H4 (cell line): ENCODE measurements around the gene RBFOX1. TPM values are rescaled to one million over a fixed set of nuclear protein-coding genes. Genes with fewer than 3 reads are reported as not detected.

Source experiments
- DNase-seq: peaks from one replicate; pipeline ENCODE4 v3.0.0-alpha.2; 2015; ENCODE audit warnings: low spot score
- total RNA-seq: library from RNA; depleted of rRNA; stranded (reverse); fragments of >200 nt; shearing (Covaris generic); gene quantifications from 2 replicates; pipeline ENCODE4 v1.2.3, GENCODE V29; 2014

RBFOX1 gene
- total RNA-seq, 1 experiment from 2014 or later, result not detected

DNA sequence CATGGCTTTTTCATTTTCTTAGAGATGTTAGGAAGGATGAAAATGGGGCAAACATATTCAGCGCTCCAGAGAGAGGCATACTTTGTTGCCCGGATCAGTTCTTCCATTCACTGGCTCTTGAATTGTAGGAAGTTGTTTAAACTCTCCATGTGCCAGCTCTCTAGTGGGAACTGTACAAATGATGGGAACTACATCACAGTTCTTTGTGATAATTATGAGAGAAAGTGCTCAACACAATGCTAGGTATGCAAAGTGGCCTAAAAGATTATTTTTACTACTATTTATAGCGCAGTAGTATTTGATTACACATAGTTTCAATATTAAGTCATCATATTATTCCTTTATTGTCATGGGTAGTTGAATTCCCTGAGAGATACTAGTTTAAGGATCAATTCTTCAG, 268.5 kb downstream of the RBFOX1 start:
- DNase-seq, result no peak

DNA sequence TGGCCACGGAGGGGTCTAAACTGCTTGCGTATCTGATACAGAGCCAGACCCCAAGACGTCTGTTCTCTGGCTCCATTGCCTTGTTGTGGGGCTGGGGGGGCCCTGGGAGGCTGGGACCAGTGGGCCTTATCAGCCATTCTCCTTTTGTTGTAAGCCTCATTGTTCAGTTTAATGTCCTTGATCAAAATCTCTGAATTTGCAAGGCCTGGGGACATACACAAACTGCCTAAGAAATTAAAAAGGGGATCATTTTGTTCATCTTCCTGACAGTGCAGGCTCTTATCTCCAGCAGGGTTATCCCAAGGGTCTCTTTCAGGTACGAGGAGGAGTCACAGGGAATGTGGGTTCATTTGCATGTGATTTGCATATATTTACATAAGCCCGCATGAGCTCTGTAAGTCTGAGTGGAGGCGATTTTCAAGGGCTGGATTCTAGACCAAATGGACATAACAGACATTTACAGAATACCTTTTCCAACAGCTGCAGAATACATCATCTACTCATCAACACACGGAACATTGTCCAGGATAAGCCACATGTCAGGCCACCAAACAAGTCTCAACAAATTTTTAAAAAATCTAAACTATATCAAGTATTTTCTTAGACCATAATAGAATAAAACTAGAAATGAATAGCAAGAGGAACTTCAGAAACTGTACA, 269.8 kb downstream of the RBFOX1 start:
- no peak for DNase-seq

DNA sequence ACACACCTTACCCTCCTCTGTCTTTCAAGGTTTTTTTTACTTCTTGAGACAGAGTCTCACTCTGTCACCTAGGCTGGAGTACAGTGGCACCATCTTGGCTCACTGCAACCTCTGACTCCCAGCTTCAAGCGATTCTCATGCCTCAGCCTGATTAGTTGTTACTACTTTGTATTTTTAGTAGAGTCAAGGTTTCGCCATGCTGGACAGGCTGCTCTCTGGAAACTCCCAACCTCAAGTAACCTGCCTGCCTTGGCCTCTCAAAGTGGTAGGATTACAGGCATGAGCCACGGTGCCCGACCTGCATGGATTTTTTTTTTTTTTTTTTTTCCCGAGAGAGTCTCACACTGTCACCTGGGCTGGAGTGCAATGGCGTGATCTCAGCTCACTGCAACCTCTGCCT, 273.2 kb downstream of the RBFOX1 start:
- no peak for DNase-seq

DNA sequence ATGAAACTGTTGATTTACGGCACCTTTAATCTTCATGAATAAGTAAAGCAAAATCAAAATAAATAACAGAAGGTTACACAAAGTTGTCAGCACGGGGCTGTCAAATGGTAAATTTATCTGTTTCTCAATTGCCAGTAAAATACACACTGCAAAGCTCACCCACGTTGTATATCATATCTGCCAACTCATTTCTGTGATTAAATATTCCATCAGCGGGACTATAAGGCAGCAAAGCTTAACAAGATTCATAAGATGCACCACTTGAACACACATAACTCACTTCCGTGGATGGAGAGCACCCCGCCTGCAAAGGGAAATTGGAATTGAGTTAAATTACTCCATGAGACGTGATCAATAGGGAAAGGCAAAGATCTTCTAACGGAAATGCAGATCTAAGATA, 280.0 kb downstream of the RBFOX1 start:
- no peak for DNase-seq

DNA sequence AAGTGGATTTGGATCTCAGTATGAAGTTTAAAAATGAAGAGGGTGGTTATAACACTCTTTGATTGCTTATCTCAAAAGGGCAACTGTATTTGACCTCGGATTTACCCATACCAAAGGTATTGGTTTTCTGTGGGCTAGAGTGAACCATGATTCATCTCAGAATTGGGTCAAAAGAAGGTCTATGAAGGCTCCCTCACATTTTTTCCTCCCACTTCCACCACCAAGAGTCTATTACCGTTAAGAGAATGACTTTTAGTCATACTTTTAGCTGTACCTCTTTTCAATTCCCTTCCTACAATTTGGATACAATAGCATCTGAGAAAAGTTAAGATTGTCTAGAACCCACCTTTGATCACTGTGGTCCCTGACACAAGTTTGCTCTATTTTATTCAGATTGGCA, 280.9 kb downstream of the RBFOX1 start:
- no peak for DNase-seq

DNA sequence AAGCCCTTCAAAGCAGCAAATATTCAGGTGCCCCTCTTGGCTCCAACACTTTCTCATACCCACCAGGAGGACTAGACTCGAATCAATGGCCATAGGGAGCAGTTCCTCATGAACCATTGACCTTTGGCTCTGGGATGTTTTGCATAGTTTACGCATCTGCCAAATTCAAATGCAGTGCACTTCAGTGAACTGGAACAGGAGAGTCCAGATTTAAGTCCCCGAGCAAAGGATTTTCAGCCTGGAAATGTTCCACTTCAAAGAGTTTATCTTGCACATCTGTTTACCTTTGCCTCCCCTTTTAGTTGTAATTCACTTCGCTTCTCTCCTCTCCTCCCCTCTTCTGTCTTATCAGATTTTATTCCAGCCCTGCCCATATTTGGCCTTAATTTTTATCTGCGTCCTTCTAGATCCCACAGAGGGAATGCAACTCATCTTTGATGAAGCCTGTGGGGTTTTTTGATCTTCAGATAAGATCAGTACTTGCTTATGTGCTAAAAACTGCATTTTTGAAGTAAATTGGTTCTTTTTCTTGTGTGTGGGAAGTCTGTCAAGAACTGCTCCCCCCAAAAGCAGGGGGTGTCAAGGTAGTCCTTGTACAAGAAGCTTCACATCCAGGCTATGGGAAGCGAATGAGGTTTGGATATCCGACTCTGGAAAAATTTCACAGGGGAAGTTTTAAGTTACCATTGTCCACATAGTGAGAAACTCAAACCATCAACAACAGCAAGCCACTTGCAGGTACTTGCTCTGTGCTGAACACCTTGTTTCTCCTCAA, 281.6 kb downstream of the RBFOX1 start:
- no peak for DNase-seq

DNA sequence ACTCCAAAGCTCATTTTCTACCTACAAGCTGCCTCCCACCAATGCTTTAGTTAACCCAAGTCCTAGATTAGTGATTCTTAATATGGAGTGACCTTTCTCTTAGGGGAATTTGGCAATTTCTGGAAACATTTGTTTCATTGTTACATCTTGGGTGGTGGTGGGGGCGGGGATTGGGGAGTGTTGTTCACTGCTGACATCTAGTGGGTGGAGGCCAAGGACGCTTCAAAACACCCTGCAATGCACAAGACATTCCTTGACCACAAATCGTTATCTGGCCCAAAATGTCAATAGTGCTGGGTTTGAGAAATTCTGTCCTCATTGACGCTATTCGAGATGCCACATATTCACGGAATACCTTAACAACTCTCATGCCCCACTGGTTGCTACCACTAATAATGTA, 282.9 kb downstream of the RBFOX1 start:
- DNase-seq, result no peak

DNA sequence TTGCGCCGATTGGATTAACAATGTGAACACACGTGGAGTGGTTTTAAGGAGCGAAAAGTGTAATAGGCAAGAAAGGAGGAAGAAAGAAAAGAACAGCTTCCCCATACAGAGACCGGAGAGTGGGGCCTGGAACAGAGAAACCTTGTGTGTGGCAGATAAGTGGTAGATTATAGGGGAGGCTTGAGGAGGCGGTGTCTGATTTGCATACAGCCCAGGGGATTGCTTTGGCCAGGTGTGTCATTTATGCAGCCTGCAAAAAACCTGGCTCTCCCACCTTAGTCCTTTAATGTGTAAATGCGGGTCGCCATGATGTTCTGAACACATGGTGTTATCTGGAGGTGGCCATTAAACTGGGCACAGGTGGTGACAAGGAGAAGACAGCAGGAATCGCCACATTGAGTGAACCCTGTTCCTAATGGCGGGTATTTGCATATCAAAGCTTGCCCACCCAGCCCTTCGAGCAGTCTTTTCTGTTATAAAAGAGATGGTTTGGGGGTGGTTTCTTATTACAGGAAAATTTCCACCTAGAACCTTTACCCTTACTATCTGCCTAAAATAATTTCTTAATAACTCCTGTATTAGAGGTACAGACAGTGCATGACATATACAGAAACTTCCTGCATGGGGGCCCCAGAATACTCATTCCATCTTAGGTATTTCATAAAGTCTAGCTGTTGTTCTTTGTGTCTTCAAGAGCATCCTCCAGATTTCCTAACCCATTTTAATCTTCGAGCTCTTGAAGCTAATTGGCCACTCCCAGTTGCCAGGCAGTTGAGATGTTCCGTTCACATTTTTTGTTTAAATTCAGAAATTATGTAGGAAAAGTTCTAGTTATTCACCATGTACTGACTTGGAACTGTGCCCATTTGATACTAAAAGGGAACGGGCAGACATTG, 292.5 kb downstream of the RBFOX1 start:
- no peak for DNase-seq

DNA sequence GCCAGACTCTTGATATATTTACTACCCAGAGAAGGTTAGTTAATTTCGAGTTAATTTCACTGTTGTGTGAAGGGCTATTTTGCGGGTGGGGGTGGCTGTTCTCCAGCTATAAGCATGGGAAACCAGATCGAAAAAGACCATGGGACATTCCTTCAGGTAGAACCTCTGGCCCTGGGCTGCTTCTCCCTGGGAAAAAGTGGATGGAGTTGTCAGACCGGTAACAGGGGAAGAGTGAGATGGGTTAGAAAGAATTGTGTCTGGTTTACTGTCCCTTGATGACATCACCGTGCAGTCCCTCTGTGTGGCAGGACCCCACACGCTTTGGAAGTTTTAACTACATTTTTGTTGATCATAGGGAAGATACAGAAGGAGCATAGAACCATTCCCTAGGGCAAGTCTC, 296.3 kb downstream of the RBFOX1 start:
- DNase-seq, result no peak

DNA sequence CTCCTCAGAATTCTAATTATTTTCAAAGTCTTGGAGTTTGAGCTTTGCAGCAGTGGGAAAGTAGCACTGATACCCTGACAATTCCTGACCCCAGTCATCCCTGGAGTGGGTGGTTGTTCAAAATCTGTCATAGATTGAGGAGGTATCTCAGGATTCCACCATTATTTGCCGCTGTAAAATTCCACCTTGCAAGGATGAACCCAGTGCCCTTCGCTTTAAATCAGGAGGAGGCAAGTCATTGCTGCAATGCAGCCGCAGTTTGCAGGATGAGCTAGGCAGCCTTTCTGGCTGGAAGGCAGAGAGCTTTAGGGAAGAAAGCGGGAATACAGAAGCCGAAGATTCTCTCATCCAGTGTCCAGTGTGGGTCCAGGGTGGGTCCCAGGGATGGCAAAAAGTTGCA, 296.9 kb downstream of the RBFOX1 start:
- no peak for DNase-seq

DNA sequence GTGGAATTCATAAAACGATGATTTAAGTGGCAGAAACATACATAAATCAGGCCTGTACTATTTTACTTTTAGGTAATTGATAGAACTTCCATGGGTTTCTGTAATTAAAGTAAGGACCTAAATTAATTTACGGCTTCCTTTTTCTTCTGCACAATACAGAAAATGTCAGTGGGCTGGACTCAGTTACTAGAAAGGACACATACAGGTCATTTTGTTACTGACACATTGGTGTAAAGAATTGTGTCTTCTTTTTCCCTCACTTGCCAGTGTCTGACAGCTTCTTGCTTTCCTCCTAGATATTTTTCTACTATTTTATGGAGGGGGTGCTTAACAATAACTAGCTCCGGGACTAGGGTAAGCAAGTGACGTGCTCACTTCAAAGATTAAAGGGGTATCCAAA, 304.8 kb downstream of the RBFOX1 start:
- DNase-seq, result no peak

DNA sequence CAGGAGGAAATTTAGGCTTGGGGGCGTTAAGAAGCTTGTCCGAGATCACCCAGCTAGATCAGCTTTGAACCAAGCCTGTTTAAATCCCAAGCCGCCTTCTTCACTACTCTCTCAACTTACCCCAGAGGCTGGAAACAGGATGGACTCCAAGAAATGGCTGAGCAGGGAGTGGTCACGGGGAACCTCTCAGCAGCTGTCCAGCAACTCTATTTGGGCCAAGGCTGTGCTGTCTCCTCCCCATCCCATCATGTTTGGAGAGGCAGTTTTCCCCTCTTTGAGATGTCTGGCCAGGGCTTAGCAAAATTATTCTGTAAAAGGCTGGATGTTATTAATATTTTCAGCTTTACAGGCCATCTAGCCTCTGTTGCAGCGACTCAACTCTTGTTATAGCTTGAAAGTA, 305.7 kb downstream of the RBFOX1 start:
- no peak for DNase-seq

DNA sequence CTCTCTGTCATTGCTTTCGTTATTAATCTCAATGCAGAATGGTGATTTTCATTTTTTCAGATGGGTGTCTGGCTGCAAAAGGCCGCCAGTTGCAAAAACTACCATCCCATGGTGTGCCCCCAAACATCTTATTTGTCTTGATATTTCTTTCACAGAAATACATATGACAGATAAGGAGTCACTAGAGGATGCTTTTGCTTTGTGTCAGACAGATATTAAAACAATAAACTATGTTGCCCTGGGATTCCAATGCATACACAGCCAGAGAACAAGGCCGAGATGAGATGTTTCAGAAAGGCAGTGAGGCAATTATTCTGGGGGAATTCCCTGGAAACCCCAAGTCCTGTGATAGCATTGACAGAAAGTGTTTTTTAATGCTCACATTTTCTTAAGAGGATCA, 307.7 kb downstream of the RBFOX1 start:
- DNase-seq, result no peak

DNA sequence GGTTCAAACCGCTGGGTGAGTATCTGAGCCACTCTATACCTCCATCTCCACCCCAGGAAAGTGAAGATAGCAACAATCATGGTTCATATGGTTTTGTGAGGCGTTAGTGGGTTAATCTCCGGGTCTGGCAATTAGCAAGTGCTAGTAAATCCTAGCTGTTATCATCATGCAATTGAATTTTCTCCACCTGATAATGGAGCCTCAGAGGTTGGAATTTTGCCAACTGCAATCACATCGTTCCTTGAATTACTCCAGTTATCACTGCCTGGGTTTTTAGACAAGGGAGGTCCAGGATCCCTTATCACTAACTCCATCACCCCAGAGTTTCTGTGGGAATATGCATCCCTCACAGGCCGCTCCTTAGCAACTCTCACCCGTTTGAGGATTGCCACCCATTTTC, 311.5 kb downstream of the RBFOX1 start:
- DNase-seq, result no peak

DNA sequence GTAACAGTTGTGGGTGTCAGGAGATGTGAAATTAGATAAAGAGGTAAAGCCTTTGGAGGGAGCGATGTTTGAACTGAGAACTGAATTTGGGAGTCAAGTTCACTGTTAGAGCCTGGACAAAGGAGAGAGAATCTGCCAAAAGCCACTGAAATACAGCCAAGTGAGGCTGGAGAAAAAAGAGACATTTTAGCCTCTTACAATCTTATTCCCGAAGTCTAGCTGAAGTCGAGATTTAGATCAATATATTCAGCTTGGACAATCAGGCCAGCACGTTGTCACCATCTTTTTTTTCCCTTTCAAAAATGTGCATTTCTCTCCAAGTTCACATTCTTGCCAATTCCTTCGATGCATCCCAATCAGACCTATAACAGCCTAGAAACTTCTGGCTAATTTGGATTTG, 312.2 kb downstream of the RBFOX1 start:
- no peak for DNase-seq

DNA sequence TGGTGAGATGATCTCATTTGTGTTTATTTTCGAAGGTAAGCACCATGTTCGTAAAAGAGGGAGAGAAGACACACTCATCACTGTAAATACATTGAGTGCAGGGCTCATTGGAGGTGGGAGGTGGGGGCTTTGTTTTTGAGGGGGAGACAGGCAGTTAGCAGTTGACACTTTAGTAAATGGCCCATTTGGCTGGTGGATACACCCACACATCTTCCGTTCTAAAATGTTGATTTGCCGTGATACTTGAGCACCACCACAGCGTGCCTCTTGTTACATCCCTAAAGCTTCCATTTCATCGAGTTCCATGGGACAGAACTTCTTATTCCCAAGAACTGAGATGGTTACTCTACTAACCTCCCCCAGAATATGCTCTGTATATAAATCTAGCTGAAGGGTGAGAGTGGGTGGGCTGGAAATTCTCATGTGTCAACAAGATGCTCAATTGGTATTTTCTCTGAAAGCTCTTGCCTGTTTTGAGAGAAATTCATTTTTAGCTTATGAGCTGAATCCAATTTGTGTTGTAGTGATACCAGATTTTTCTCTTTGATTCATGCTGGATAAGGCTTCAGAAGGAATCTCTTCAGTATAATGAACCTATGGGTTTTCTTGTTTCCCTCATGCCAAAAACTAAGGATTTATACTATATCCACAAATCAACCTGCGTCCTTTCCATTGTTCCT, 314.3 kb downstream of the RBFOX1 start:
- DNase-seq, result no peak

DNA sequence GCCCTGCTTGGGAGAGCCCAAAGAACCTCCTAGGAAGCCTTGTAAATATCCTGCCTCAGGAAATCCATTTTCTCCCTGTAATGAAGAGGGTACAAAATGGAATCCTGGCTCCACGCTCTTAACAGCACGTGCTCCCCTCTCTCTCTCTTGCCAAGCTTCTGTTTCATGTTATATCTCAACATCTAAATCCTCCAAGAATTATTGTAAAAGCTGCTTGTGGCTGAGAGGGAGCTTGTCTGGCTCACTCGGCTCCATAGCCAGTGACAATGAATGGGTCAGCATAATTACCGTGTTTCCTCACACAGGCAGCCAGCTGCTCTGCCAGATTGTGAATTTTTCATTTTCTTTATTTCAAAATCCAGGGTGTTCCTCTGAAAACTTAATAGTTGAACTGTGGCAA, 317.8 kb downstream of the RBFOX1 start:
- no peak for DNase-seq

DNA sequence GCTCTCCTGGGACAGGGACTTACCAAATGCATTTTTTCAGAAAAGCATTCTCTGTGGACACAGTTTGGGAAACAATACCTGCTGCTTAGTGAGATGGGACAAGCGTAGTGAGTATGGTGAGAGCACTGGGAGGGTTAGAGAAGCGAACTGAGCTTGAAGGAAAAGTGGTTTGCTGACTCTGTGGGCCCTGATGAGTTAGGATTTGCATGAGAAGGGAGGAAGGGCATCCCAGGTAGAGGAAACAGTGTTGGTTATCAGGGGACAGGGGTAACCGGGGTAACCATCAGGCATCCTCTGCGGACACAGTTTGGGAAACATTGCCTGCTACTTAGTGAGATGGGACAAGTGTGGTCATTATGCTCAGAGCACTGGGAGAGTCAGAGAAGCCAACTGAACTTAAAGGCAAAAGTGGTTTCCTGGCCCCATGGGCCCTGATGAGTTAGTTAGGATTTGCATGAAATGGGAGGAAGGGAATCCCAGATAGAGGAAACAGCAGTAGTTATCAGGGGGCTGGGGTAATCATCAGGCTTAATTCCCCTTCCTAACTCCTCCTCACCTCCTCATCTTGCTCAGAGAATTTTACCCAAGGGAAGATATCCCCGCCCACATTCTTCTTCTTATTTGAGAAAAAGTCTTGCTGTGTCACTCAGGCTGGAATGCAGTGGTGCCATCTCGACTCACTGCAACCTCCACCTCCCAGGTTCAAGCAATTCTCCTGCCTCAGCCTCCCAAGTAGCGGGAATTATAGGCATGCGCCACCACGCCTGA, 319.3 kb downstream of the RBFOX1 start:
- no peak for DNase-seq

DNA sequence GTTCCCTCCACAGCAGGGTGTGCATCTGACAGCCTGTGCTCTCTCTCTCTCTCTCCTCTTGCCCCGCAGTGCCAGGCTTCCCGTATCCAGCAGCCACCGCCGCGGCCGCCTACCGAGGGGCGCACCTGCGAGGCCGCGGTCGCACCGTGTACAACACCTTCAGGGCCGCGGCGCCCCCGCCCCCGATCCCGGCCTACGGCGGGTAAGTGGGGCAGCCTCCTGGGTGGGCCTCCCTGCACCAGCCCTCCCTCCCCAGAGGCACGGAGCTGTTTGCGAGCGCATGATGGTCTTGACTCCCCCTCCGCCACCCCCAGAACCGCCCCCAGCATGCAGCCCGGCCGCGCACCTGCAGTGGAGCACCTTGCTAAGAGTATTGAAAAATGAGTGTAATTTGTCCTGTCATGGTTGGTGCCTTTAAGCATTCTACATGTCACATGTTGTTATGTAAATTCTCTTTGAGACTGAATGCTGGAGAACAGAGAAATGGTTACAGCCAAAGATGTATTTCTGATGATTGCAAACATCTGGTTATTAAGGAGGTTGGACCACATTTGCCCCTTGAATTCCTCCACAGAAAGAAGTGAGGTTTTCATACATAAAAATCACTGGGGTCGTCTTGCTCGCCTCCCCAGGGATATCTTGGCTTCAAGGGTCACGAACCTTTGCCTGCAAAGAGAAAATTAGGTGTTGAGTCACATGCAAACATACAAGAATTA, 321.3 kb downstream of the RBFOX1 start:
- no peak for DNase-seq

DNA sequence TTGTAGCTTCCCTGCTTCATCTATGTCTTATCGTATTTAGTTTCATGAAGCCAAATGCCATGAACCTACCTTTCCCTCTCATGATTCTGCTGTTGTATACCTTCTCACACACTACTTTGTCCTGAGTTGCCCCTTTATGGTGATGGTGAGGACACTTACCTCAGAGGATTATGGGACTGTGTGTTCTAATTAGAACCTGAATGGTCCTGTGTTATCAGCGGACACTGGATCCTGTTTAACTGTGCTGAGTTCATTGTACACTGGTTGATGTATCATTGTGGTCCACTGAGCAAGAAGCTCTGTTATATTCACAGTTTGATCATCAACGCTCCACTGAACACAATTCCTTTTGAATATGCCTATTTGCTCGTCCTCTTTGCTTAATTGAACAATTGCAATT, 343.0 kb downstream of the RBFOX1 start:
- no peak for DNase-seq

DNA sequence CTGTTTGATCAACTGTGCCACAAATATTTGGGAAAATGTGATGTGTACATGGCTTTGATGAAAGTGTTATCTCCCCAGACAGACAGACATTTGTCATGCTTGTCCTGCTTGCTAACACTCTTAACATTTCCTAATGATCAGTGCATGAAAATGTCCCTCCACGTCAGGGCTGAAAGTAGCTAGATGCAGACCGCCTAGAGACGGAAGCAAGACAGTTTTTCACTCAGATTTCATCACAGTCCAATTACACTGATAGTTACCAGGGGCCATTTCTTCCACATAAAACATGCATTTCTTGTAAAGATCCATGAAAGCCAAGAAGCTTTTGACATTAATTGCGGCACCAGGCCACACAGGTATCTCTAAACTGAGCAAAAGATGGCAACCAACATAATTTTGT, 347.7 kb downstream of the RBFOX1 start:
- DNase-seq, result no peak
